ENCODE data around the gene RUBCNL. TPM values are rescaled to one million over a fixed set of nuclear protein-coding genes. Genes with fewer than 3 reads are reported as not detected.
"Not testable (repeated sequence)": the region's sequence is repeated elsewhere in the genome, so short reads cannot be mapped to it uniquely, and the experiment has no call there.

RUBCNL gene
- total RNA-seq, result under 1 TPM in 3 of 4 donors, not detected in 1; 0.48 to 0.85 (median 0.76) TPM

DNA sequence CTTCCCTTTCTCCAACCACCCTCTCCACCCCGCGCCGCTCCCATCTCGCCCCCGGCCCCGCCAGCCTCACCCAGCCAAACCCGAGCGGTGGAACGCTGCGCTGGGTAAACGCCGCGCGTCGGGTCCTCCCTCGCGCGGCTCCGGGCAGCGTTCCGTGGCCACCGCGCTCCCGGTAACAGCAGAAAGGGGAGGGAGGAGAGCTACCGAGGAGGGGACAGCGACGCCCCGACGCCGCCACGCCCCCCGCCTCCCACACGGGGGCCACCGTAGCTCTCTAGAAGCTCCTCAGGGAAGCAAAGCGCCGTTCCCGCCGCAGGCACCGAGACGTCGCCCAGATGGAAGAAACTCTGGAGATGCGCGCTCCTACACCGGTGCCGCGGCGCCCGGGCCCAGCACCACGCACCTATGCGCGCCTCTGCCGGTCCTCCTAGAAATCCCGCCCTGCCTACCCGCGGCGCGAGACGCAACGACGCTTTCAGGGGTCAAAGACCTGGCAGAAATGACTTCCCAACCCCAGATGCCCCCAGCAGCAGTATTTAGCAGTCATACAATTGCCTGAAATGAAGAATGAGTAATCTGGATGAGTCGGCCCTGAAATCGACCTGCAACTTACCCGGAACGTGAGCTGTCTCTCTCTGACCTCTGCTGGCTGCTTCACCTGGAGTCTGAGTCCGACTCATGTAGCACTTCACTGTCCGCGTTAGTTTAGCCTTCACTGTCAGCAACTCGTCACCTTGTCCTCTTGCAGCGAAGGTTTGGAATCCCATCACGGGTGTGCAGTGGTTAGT, at the start of gene RUBCNL:
TSS of gene RUBCNL (minus strand) at position 189 of the 788 bp plus-strand sequence. CDS start 14,777 bp downstream, outside the sequence.
- H3K4me1 ChIP-seq, result peaks cover 0 to 34% (median 8%) of the 10 kb centered on the region in 3 donors
- H3K4me3 ChIP-seq, result peak within 1 kb of the TSS; percentile 2 to 62 (median 38)
- H3K27me3 ChIP-seq, result peaks cover 0 to 68% (median 0%) of the 10 kb centered on the region in 4 donors
- peak within 1 kb of the TSS in 2 of 4 donors; percentile 42 to 45 for H3K27ac ChIP-seq
- intact Hi-C loops (cut with DNase I), result no loop called here
- no peak for DNase-seq
- TF ChIP-seq POLR2A (IDR thresholded peaks at IDR 0.05), result peak in 1 of 4 donors; percentile 34
- TF ChIP-seq, protein P1, sequence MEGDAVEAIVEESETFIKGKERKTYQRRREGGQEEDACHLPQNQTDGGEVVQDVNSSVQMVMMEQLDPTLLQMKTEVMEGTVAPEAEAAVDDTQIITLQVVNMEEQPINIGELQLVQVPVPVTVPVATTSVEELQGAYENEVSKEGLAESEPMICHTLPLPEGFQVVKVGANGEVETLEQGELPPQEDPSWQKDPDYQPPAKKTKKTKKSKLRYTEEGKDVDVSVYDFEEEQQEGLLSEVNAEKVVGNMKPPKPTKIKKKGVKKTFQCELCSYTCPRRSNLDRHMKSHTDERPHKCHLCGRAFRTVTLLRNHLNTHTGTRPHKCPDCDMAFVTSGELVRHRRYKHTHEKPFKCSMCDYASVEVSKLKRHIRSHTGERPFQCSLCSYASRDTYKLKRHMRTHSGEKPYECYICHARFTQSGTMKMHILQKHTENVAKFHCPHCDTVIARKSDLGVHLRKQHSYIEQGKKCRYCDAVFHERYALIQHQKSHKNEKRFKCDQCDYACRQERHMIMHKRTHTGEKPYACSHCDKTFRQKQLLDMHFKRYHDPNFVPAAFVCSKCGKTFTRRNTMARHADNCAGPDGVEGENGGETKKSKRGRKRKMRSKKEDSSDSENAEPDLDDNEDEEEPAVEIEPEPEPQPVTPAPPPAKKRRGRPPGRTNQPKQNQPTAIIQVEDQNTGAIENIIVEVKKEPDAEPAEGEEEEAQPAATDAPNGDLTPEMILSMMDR (IDR thresholded peaks at IDR 0.05), result no peak
- no peaks in the 10 kb centered on the region for H3K9me3 ChIP-seq
- H3K36me3 ChIP-seq, result no peaks in the 10 kb centered on the region
- WGBS, 2 donors, result 1 to 11% methylated on average over 14 to 17 of the region's 70 CpGs

DNA sequence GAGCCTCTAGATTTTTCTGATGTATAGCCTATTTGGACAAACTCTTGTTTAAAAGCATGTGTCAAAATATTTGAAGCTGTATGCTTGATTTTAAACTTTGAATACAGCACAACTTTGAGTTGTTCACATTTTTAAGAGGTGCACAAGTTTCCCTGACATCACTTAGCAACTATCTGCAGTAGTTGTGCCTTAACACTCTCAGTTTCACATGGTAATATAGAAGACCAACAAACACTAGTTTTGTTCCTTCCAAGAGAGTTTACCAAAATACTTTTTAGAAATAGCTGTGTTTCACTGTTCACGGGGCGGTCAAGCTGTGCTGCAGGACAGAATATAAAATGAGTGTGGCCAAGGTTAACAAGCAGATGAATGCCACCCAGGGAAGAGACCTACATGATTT, 42.5 kb upstream of the RUBCNL start:
- H3K36me3 ChIP-seq; H3K4me1 ChIP-seq; DNase-seq; H3K4me3 ChIP-seq; H3K27me3 ChIP-seq; H3K9me3 ChIP-seq; intact Hi-C loops (cut with DNase I); H3K27ac ChIP-seq: not testable (repeated sequence)
- WGBS, 2 donors, result 92% methylated on average over 2 of the region's 2 CpGs

DNA sequence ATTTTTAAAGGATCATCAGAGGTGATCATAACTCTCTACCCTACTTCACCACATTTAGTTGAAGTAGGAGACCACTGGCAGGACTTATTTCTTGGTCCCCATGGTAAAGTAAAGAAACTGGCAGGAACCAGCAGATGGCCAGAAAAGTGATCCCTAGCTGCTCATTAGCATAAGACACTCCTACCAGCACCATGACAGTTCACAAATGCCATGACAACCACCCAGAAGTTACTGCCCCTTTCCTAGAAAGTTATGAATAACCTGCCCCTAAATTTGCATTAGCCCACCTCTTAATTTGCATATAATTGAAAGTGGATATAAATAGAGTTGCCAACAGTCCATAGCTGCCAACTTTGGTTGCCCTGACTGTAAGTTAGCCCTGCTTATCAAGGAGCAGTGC, 18.4 kb upstream of the RUBCNL start:
- H3K9me3 ChIP-seq, result no peaks in the 10 kb centered on the region
- no peaks in the 10 kb centered on the region for H3K36me3 ChIP-seq
- no peak for DNase-seq
- H3K27me3 ChIP-seq, result peaks cover 0 to 3% (median 0%) of the 10 kb centered on the region in 4 donors
- H3K4me3 ChIP-seq, result no peak overlapping the region
- no peaks in the 10 kb centered on the region for H3K4me1 ChIP-seq
- H3K27ac ChIP-seq, result no peak overlapping the region
- intact Hi-C loops (cut with DNase I), result no loop called here
- TF ChIP-seq POLR2A (IDR thresholded peaks at IDR 0.05), result no peak
- TF ChIP-seq, protein P1 (IDR thresholded peaks at IDR 0.05), result no peak

DNA sequence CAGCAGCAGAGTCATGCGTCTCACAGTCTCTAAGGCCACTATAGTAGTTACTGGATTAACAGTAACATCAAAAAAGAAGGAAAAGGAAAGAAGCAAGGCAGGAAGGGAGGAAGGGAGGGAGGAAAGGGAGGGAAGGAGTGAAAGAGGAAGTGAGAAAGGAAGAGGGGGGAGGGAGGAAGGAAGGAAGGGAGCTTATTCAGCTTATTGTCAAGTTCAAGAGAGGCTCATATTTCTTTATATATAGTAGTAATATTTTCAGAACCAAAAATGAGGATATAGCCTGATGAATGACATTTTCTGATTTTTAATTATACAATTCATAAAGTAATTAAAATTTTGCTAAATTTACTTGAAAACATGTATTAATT, 17.7 kb upstream of the RUBCNL start:
- no peaks in the 10 kb centered on the region for H3K4me1 ChIP-seq
- no peak overlapping the region for H3K4me3 ChIP-seq
- H3K36me3 ChIP-seq, result no peaks in the 10 kb centered on the region
- no peaks in the 10 kb centered on the region for H3K9me3 ChIP-seq
- peaks cover 0 to 3% (median 0%) of the 10 kb centered on the region in 4 donors for H3K27me3 ChIP-seq
- no peak for TF ChIP-seq POLR2A (IDR thresholded peaks at IDR 0.05)
- TF ChIP-seq, protein P1 (IDR thresholded peaks at IDR 0.05), result no peak
- peak overlapping the region in 1 of 4 donors; percentile 60 for H3K27ac ChIP-seq
- intact Hi-C loops (cut with DNase I), result no loop called here
- WGBS, 2 donors, result 79 to 84% methylated on average over 1 of the region's 1 CpG
- DNase-seq, result no peak

DNA sequence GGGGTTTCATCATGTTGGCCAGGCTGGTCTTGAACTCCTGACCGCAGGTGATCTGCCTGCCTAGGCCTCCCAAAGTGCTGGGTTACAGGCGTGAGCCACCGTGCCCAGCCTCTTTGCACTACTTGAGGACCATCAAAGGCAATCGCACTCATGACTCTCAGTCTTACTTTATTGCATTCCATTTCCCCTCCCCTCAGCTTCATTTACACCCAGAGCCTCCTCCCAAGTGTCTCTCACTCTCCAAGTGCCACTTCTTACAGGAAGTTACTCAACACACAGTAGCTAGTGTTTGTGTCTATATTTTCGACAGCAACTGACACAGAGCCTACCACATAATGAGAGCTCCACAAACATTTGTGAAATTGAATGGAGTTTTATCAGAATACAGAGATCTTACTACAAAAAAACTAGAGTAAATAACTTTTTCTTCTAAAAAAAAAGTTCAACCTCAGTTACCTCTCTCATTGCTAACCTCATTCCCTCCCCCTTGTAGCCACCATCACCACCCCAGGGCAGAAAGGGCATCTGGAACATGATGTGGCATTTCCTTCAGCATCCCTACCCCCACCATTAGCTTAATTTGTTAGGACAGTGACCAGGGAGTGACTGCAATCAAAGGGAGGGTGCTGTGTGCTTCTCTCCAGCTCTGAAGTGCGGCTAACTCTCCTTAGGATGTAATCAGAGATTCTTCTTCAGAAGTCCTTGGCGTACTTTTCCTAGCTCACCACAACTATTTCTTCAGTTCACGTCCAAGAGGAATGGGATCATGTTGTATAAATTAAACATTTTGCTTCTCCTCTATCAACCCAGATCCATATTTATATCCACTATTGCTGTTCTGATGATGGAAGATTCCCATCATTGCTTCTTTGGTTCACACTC, 17.0 kb upstream of the RUBCNL start:
- no peak overlapping the region for H3K4me3 ChIP-seq
- intact Hi-C loops (cut with DNase I), result no loop called here
- H3K9me3 ChIP-seq, result no peaks in the 10 kb centered on the region
- no peaks in the 10 kb centered on the region for H3K36me3 ChIP-seq
- peaks cover 0 to 3% (median 0%) of the 10 kb centered on the region in 4 donors for H3K27me3 ChIP-seq
- no peaks in the 10 kb centered on the region for H3K4me1 ChIP-seq
- peak overlapping the region in 1 of 4 donors; percentile 60 for H3K27ac ChIP-seq
- WGBS, 2 donors, result 57 to 70% methylated on average over 6 to 8 of the region's 8 CpGs
- DNase-seq, result no peak
- TF ChIP-seq, protein P1 (IDR thresholded peaks at IDR 0.05), result no peak
- TF ChIP-seq POLR2A (IDR thresholded peaks at IDR 0.05), result no peak
